Mesendoderm (in vitro differentiated cells): ENCODE measurements around the gene ATP9A. TPM values are rescaled to one million over a fixed set of nuclear protein-coding genes. Genes with fewer than 3 reads are reported as not detected.
"Not testable (repeated sequence)": the region's sequence is repeated elsewhere in the genome, so short reads cannot be mapped to it uniquely, and the experiment has no call there.

ENCODE experiments used
- DNase-seq: peaks from one replicate; pipeline ENCODE4 v3.0.0; 2013
- H2AK5ac ChIP-seq: 2 replicates; pipeline ENCODE4 v1.6.1; 2013; ENCODE audit warnings: low read length, inconsistent platforms
- H2BK120ac ChIP-seq: 2 replicates; pipeline ENCODE4 v1.6.1; 2013; ENCODE audit warnings: low read depth, mild to moderate bottlenecking, low read length, moderate library complexity, mixed read lengths
- H2BK15ac ChIP-seq: replicated peaks from 2 replicates; pipeline ENCODE4 v1.6.1; 2013; ENCODE audit warnings: low read depth, mild to moderate bottlenecking, moderate library complexity
- H2BK5ac ChIP-seq: 2 replicates; pipeline ENCODE4 v1.6.1; 2013; ENCODE audit warnings: low read length, inconsistent platforms
- H3K18ac ChIP-seq: 2 replicates; pipeline ENCODE4 v1.6.1; 2013; ENCODE audit warnings: mild to moderate bottlenecking, low read length, mixed read lengths
- H3K23ac ChIP-seq: one replicate; pipeline ENCODE4 v1.6.1; 2013; ENCODE audit warnings: low read length
- H3K27ac ChIP-seq: 2 replicates; pipeline ENCODE4 v1.5.1; 2013; ENCODE audit warnings: low read depth, mild to moderate bottlenecking, inconsistent platforms, low read length, moderate library complexity
- H3K27me3 ChIP-seq: 2 replicates; pipeline ENCODE4 v1.6.1; 2013; ENCODE audit warnings: low read length, control low read depth, mild to moderate bottlenecking, inconsistent platforms; ENCODE audit not compliant: insufficient read depth, poor library complexity
- H3K36me3 ChIP-seq: 2 replicates; pipeline ENCODE4 v1.6.1; 2013; ENCODE audit warnings: low read length, inconsistent platforms; ENCODE audit not compliant: control insufficient read depth, insufficient read depth
- H3K4ac ChIP-seq: one replicate; pipeline ENCODE4 v1.6.1; 2013; ENCODE audit warnings: low read depth, mild to moderate bottlenecking, low read length, moderate library complexity
- H3K4me1 ChIP-seq: 2 replicates; pipeline ENCODE4 v1.6.1; 2013; ENCODE audit warnings: low read depth, low read length, inconsistent platforms; ENCODE audit not compliant: control insufficient read depth
- H3K4me2 ChIP-seq: 2 replicates; pipeline ENCODE4 v1.6.1; 2013; ENCODE audit warnings: low read length
- H3K4me3 ChIP-seq: 2 replicates; pipeline ENCODE4 v1.5.1; 2013; ENCODE audit warnings: mild to moderate bottlenecking, low read length
- H3K56ac ChIP-seq: one replicate; pipeline ENCODE4 v1.6.1; 2013; ENCODE audit warnings: low read length
- H3K79me1 ChIP-seq: 2 replicates; pipeline ENCODE4 v1.6.1; 2013; ENCODE audit warnings: low read length, inconsistent platforms
- H3K79me2 ChIP-seq: 2 replicates; pipeline ENCODE4 v1.6.1; 2013; ENCODE audit warnings: mild to moderate bottlenecking, low read length; ENCODE audit not compliant: control insufficient read depth, insufficient read depth
- H3K9ac ChIP-seq: 2 replicates; pipeline ENCODE4 v1.6.1; 2013; ENCODE audit warnings: low read length, inconsistent platforms
- H4K5ac ChIP-seq: one replicate; pipeline ENCODE4 v1.6.1; 2013; ENCODE audit warnings: low read length
- H4K8ac ChIP-seq: one replicate; pipeline ENCODE4 v1.6.1; 2013; ENCODE audit warnings: low read depth, mild to moderate bottlenecking, control low read depth, low read length, moderate library complexity
- WGBS: extraction: QIAGEN DNeasy Blood & Tissue Kit; methylation state at CpG from one replicate; pipeline ENCODE4 v1.1.7; 2013; ENCODE audit warnings: low lambda C conversion rate, missing lambda C conversion rate; ENCODE audit not compliant: insufficient coverage; ENCODE audit errors: extremely low coverage; 5-methylcytosine and 5-hydroxymethylcytosine counted together
- polyA plus RNA-seq, 2 experiments: library from polyadenylated mRNA; stranded (reverse); fragments of 200-250 nt; gene quantifications; one replicate each; pipeline ENCODE4 v1.2.3, GENCODE V29; 2013

ATP9A gene, protein sequence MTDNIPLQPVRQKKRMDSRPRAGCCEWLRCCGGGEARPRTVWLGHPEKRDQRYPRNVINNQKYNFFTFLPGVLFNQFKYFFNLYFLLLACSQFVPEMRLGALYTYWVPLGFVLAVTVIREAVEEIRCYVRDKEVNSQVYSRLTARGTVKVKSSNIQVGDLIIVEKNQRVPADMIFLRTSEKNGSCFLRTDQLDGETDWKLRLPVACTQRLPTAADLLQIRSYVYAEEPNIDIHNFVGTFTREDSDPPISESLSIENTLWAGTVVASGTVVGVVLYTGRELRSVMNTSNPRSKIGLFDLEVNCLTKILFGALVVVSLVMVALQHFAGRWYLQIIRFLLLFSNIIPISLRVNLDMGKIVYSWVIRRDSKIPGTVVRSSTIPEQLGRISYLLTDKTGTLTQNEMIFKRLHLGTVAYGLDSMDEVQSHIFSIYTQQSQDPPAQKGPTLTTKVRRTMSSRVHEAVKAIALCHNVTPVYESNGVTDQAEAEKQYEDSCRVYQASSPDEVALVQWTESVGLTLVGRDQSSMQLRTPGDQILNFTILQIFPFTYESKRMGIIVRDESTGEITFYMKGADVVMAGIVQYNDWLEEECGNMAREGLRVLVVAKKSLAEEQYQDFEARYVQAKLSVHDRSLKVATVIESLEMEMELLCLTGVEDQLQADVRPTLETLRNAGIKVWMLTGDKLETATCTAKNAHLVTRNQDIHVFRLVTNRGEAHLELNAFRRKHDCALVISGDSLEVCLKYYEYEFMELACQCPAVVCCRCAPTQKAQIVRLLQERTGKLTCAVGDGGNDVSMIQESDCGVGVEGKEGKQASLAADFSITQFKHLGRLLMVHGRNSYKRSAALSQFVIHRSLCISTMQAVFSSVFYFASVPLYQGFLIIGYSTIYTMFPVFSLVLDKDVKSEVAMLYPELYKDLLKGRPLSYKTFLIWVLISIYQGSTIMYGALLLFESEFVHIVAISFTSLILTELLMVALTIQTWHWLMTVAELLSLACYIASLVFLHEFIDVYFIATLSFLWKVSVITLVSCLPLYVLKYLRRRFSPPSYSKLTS
- polyA plus RNA-seq (2013, experiment 1 of 2): 2.2 TPM
- 2.3 TPM for polyA plus RNA-seq (2013, experiment 2 of 2)

DNA sequence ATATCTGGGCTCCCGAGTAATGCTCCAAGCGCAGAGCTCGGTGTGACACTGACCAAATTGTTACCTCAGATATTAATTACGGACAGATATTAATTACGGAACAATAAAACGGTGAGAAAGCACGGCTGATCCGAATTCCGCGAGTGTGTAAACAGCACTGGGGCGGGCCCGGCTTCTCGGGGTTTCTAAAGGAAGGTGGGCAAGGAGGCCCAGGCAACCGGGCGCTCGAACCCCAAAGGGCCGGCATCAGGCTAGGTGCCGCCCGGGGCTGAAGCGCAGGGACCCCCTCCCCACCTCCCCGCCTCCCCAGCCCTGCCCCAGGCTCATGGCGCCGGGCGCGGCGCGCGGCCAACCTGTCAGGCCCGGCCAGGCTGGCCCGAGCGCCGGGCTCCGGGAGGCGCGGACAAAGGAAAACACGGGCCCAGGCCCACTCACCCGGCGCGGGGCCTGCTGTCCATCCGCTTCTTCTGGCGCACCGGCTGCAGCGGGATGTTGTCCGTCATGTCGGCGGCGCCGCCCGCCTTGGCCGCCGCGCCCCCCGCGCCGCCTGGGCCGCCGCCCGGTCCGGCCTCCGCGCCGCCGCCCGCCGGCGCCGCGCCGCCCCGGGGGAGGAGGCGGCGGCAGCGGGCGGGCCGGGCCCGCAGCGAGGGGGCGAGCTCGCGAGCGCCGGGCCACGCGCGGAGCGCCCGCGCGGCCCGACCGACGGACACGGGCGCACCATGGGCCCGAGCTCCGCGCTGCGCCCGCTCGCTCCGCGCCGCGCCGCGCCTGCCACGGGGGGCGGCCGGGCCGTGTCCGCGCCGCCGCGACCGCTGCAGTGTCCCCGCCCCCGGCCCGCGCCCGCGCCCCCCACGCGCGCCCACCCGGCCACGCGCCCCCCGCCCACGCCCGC, at the start of gene ATP9A:
ATP9A (minus strand) TSS at position 524 of the 892 bp plus-strand sequence; CDS start at position 503, 21 bp downstream.
- no peak within 1 kb of the TSS for H2AK5ac ChIP-seq
- H3K79me2 ChIP-seq: no peaks in the 10 kb centered on the region
- no peak within 1 kb of the TSS for H3K23ac ChIP-seq
- H3K18ac ChIP-seq: peak within 1 kb of the TSS; percentile 89
- peak within 1 kb of the TSS; percentile 97 for H3K4ac ChIP-seq
- peak; percentile 30 for DNase-seq
- H3K4me3 ChIP-seq: peak within 1 kb of the TSS; percentile 37
- no peaks in the 10 kb centered on the region for H3K4me1 ChIP-seq
- no peaks in the 10 kb centered on the region for H3K36me3 ChIP-seq
- WGBS: no CpG with 5 or more reads among the region's 131 CpGs
- H3K56ac ChIP-seq: peak within 1 kb of the TSS; percentile 79
- no peak within 1 kb of the TSS for H3K27ac ChIP-seq
- no peaks in the 10 kb centered on the region for H3K79me1 ChIP-seq
- peak within 1 kb of the TSS; percentile 47 for H2BK120ac ChIP-seq
- H3K27me3 ChIP-seq: no peaks in the 10 kb centered on the region
- H3K4me2 ChIP-seq: peak within 1 kb of the TSS; percentile 38
- H2BK5ac ChIP-seq: no peak within 1 kb of the TSS
- peak within 1 kb of the TSS; percentile 98 for H4K8ac ChIP-seq
- peak within 1 kb of the TSS; percentile 64 for H3K9ac ChIP-seq
- H2BK15ac ChIP-seq: no peak within 1 kb of the TSS
- H4K5ac ChIP-seq: no peak within 1 kb of the TSS

DNA sequence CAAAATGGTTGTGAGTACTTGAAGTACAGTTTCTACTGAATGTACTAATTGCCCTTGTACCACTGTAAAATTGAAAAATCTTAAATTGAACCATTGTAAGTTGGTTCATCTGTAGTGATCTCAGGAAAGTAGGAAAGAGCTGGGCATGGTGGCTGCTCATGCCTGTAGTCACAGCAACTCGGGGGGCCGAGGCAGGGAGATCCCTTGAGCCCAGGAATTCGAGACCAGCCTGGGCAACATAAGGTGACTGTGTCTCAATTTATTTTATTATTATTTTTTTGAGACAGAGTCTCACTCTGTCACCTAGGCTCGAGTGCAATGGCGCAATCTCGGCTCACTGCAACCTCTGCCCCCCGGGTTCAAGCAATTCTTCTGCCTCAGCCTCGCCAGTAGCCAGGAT, 48.7 kb upstream of the ATP9A start:
- not testable (repeated sequence) for H3K4me3 ChIP-seq, H3K27me3 ChIP-seq, H3K79me2 ChIP-seq, H3K18ac ChIP-seq, H2BK15ac ChIP-seq, H3K79me1 ChIP-seq, H4K5ac ChIP-seq, DNase-seq, H3K4me1 ChIP-seq, H3K56ac ChIP-seq, H2BK5ac ChIP-seq, H3K27ac ChIP-seq, H2AK5ac ChIP-seq, H3K9ac ChIP-seq, H2BK120ac ChIP-seq, H3K23ac ChIP-seq, H3K4me2 ChIP-seq, H4K8ac ChIP-seq, H3K36me3 ChIP-seq, H3K4ac ChIP-seq
- WGBS: no CpG with 5 or more reads among the region's 8 CpGs

DNA sequence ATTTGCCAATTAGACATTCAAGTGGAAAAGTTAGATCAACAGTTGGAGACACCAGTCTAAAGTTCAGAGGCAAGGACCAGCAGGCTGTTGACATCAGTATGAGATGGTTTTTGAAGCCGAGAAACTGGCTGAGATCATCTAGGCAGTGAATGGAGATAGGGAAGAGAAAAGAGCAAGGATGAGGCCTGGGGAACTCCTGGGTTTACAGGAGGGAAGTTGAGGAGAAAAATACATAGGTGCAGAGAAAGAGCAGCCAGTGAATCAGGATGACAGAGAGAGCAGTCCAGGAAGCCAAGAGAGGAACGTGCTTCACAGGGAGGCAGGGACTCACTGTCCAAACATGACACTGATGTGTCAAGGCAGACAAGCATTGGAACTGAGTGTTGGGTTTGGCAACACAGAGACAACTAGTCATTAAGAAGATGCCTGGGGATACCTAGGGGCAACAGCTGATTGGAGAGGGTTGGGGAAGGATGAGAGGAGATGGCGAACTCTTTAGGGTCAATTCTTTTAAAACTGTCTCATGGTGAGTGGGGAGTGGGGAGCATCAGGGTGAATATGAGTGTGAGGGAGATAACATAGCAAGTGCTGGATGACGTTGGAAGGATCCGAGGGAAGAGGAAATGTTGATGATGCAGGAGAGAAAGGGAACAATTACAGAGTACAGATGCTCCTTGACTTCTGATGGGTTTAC, 47.3 kb upstream of the ATP9A start:
- DNase-seq: no peak
- Histone ChIP-seq H3K36me3 (no peaks in the 10 kb centered on the region), H2BK120ac (no peak overlapping the region), H3K4ac (no peak overlapping the region), H3K23ac (no peak overlapping the region), H2BK15ac (no peak overlapping the region), H3K9ac (no peak overlapping the region), H3K4me3 (no peak overlapping the region), H3K4me1 (no peaks in the 10 kb centered on the region), H4K8ac (no peak overlapping the region), H4K5ac (no peak overlapping the region), H3K27me3 (no peaks in the 10 kb centered on the region), H3K79me1 (no peaks in the 10 kb centered on the region), H2AK5ac (peak overlapping the region; percentile 51), H3K79me2 (no peaks in the 10 kb centered on the region), H3K56ac (no peak overlapping the region), H3K4me2 (no peak overlapping the region), H3K18ac (no peak overlapping the region), H2BK5ac (no peak overlapping the region), H3K27ac (no peak overlapping the region)
- no CpG with 5 or more reads among the region's 5 CpGs for WGBS

DNA sequence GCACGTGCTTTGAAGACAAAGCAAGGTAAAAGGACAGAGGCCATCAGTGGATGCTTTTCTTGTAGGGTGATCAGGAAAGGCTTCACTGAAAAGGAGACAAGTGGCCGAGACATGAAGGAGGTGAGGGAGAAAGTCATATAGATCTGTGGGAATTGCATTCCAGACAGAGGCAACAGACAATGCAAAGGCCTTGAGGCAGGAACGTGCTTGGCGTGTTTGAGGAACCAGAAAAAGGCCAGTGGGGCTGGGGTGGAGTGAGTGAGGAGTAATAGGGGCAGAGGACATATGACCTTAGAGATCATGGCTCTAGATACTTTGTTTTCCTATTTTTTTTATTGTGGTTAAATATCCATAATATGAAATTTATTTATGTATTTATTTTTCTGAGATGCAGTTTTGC, 44.7 kb upstream of the ATP9A start:
- Histone ChIP-seq H3K23ac (no peak overlapping the region), H3K79me2 (no peaks in the 10 kb centered on the region), H3K4ac (no peak overlapping the region), H2BK15ac (no peak overlapping the region), H4K5ac (no peak overlapping the region), H3K27me3 (no peaks in the 10 kb centered on the region), H4K8ac (no peak overlapping the region), H3K79me1 (no peaks in the 10 kb centered on the region), H3K4me2 (no peak overlapping the region), H2AK5ac (no peak overlapping the region), H2BK120ac (no peak overlapping the region), H3K36me3 (no peaks in the 10 kb centered on the region), H3K4me3 (no peak overlapping the region), H3K27ac (no peak overlapping the region), H3K18ac (no peak overlapping the region), H3K9ac (no peak overlapping the region), H3K56ac (no peak overlapping the region), H2BK5ac (no peak overlapping the region), H3K4me1 (no peaks in the 10 kb centered on the region)
- no peak for DNase-seq
- WGBS: no CpG with 5 or more reads among the region's 4 CpGs
